Upper lobe of left lung (tissue), 4 donors: ENCODE measurements around the gene SLC47A1.

Source experiments
- CTCF ChIP-seq, 6 experiments: fragments of 450-650 bp in 4 of 6; fragments of 200-600 bp in 2 of 6; sonication (generic) in 2 of 6; IDR thresholded peaks; one replicate each; pipeline ENCODE4 v1.5.1; 2016 to 2019; ENCODE audit warnings: antibody characterized with exemption in 6 of 6
- POLR2A ChIP-seq, 4 donors: fragments of 450-650 bp; IDR thresholded peaks; one replicate each; pipeline ENCODE4 v1.5.1; 2016 to 2017; ENCODE audit warnings: antibody characterized with exemption in 4 of 4, mild to moderate bottlenecking in 2 of 4

- TF ChIP-seq CTCF (IDR thresholded peaks at IDR 0.05), result no peak
- TF ChIP-seq POLR2A (IDR thresholded peaks at IDR 0.05), result no peak
These were observed 38.5 kb upstream of the SLC47A1 start for GRCh38 chr17:19494961-19495806.
